Transverse colon (tissue), 4 donors: ENCODE results near the gene IQCK. TPM values are rescaled to one million over a fixed set of nuclear protein-coding genes. Genes with fewer than 3 reads are reported as not detected.

Source experiments
- DNase-seq: peaks from one replicate; pipeline ENCODE4 v3.0.0-alpha.2; 2019
- H3K27ac ChIP-seq, 4 donors: fragments of 200-600 bp; sonication (generic); 2 replicates each; pipeline ENCODE4 v1.5.1; 2016 to 2018; ENCODE audit warnings: inconsistent platforms in 4 of 4
- H3K27me3 ChIP-seq: fragments of 200-600 bp; sonication (generic); 2 replicates; pipeline ENCODE4 v1.5.1; 2017; ENCODE audit warnings: inconsistent platforms
- H3K36me3 ChIP-seq, 4 donors: fragments of 200-600 bp; sonication (generic); 2 replicates each; pipeline ENCODE4 v1.5.1; 2017 to 2019; ENCODE audit warnings: inconsistent platforms in 4 of 4
- H3K4me1 ChIP-seq, 4 donors: fragments of 200-600 bp; sonication (generic); 2 replicates each; pipeline ENCODE4 v1.5.1; 2017 to 2020; ENCODE audit warnings: inconsistent platforms in 4 of 4
- H3K4me3 ChIP-seq, 4 donors: fragments of 200-600 bp; sonication (generic); 1 replicate in 1 of 4; 2 replicates in 3 of 4; pipeline versions ENCODE4 v1.5.1 to v1.6.1; 2017 to 2019; ENCODE audit warnings: inconsistent platforms in 4 of 4
- H3K9me3 ChIP-seq, 2 donors: fragments of 200-600 bp; sonication (generic); 2 replicates each; pipeline ENCODE4 v1.5.1; 2017 to 2019; ENCODE audit warnings: inconsistent platforms in 2 of 2
- CTCF ChIP-seq, 5 experiments: fragments of 200-600 bp in 3 of 5; fragments of 450-650 bp in 2 of 5; sonication (generic) in 3 of 5; IDR thresholded peaks; 1 replicate in 2 of 5; 2 replicates in 3 of 5; pipeline ENCODE4 v1.5.1; 2016 to 2017; ENCODE audit warnings: antibody characterized with exemption in 5 of 5, inconsistent platforms in 3 of 5, mild to moderate bottlenecking in 2 of 5, moderate library complexity in 1 of 5
- EP300 ChIP-seq: sonication (generic); formaldehyde crosslinking; IDR thresholded peaks from one replicate; pipeline ENCODE4 v1.6.1; 2017; ENCODE audit warnings: antibody characterized with exemption, low read depth
- POLR2A ChIP-seq: fragments of 450-650 bp; IDR thresholded peaks from one replicate; pipeline ENCODE4 v1.6.1; 2016; ENCODE audit warnings: antibody characterized with exemption, mild to moderate bottlenecking, moderate library complexity
- POLR2AphosphoS5 ChIP-seq, 3 donors: sonication (generic); formaldehyde crosslinking; IDR thresholded peaks; one replicate each; pipeline ENCODE4 v1.6.1; 2016; ENCODE audit warnings: antibody characterized with exemption in 3 of 3
- WGBS, 2 donors: methylation state at CpG; one replicate each; pipeline ENCODE4 v1.1.5; 2018; ENCODE audit warnings: low coverage in 1 of 2; 5-methylcytosine and 5-hydroxymethylcytosine counted together
- in situ Hi-C, 4 donors: fragments of 200-750 bp; cut with MboI; loops; one replicate each; pipeline versions ENCODE4 v1.15.0 to v1.15.1; 2017; ENCODE audit warnings: low sequenced_read_pairs in 3 of 4, low pct_ligation_motif_present in 1 of 4, low pct_unique_long_range_greater_than_20kb in 1 of 4
- intact Hi-C: fragments of 100-400 bp; cut with DNase I; formaldehyde crosslinking; loops from one replicate; pipeline ENCODE4 v1.15.1; 2023; ENCODE audit warnings: low total_unique reads
- total RNA-seq, 4 donors: library from RNA; depleted of rRNA; stranded (reverse); fragments of >200 nt; gene quantifications; one replicate each; pipeline ENCODE4 v1.1.0, GENCODE V29; 2016

IQCK gene
- total RNA-seq, 4 donors from 2014 or later = 8.3 to 18.2 (median 12.7) TPM

- H3K4me3 ChIP-seq = no peak overlapping the region
- peaks cover 0 to 28% (median 15%) of the 10 kb centered on the region in 4 donors for H3K4me1 ChIP-seq
- H3K9me3 ChIP-seq = no peaks in the 10 kb centered on the region
- WGBS, 2 donors = 31 to 36% methylated on average over 6 to 8 of the region's 8 CpGs
- no peaks in the 10 kb centered on the region for H3K36me3 ChIP-seq
- no peak for TF ChIP-seq EP300
- TF ChIP-seq POLR2A = no peak
- TF ChIP-seq CTCF (IDR thresholded peaks at IDR 0.05) = no peak
- TF ChIP-seq POLR2AphosphoS5 (IDR thresholded peaks at IDR 0.05) = no peak
- intact Hi-C loops (no loop called here), in situ Hi-C loops (no loop called here)
- no peaks in the 10 kb centered on the region for H3K27me3 ChIP-seq
- no peak for DNase-seq
- peak overlapping the region in 2 of 4 donors; percentile 15 to 16 for H3K27ac ChIP-seq
Observed at GRCh38 chr16:19757762-19758595, 39.9 kb downstream of the IQCK start.

- DNase-seq = no peak
- no peaks in the 10 kb centered on the region for H3K9me3 ChIP-seq
- whole genome bisulfite sequencing, 2 donors = 83 to 84% methylated on average over 5 to 7 of the region's 7 CpGs
- H3K4me1 ChIP-seq = peaks cover 0 to 18% (median 9%) of the 10 kb centered on the region in 4 donors
- TF ChIP-seq EP300 = no peak
- TF ChIP-seq CTCF (IDR thresholded peaks at IDR 0.05) = no peak
- TF ChIP-seq POLR2A = no peak
- TF ChIP-seq POLR2AphosphoS5 (IDR thresholded peaks at IDR 0.05) = no peak
- in situ Hi-C loops (no loop called here), intact Hi-C loops (no loop called here)
- H3K27me3 ChIP-seq = no peaks in the 10 kb centered on the region
- no peaks in the 10 kb centered on the region for H3K36me3 ChIP-seq
- H3K27ac ChIP-seq = no peak overlapping the region
- no peak overlapping the region for H3K4me3 ChIP-seq
Observed at GRCh38 chr16:19760356-19761060, 42.4 kb downstream of the IQCK start.

- intact Hi-C loops = no loop called here
- DNase-seq = peak; percentile 16
- no peaks in the 10 kb centered on the region for H3K4me1 ChIP-seq
- in situ Hi-C loops = no loop called here
- 46 to 81% methylated on average over 5 to 6 of the region's 6 CpGs for WGBS, 2 donors
- TF ChIP-seq POLR2AphosphoS5 (IDR thresholded peaks at IDR 0.05) (no peak), CTCF (IDR thresholded peaks at IDR 0.05) (no peak)
- no peak overlapping the region for H3K4me3 ChIP-seq
- no peaks in the 10 kb centered on the region for H3K27me3 ChIP-seq
- no peaks in the 10 kb centered on the region for H3K36me3 ChIP-seq
- no peaks in the 10 kb centered on the region for H3K9me3 ChIP-seq
- H3K27ac ChIP-seq = no peak overlapping the region
Observed at GRCh38 chr16:19765860-19766553, 47.9 kb downstream of the IQCK start.

GRCh38 chr16:19766554-19766884 is 48.4 kb downstream of the IQCK start:
- Histone ChIP-seq H3K27ac (no peak overlapping the region), H3K4me3 (no peak overlapping the region), H3K9me3 (no peaks in the 10 kb centered on the region), H3K36me3 (no peaks in the 10 kb centered on the region), H3K27me3 (no peaks in the 10 kb centered on the region), H3K4me1 (no peaks in the 10 kb centered on the region)
- in situ Hi-C loops = no loop called here
- TF ChIP-seq POLR2AphosphoS5 (IDR thresholded peaks at IDR 0.05) (no peak), CTCF (IDR thresholded peaks at IDR 0.05) (no peak), POLR2A (no peak), EP300 (no peak)
- intact Hi-C loops = no loop called here
- no peak for DNase-seq
- WGBS, 2 donors = 60 to 88% methylated on average over 1 to 3 of the region's 3 CpGs
